GM12878 (cell line): ENCODE data around the gene LRGUK. TPM values are rescaled to one million over a fixed set of nuclear protein-coding genes. Genes with fewer than 3 reads are reported as not detected.

Experiments
- ATAC-seq: fragments of 200-7000 bp; cut with Tn5 transposase; 3 replicates; pipeline ENCODE4 v1.9.1; 2020; ENCODE audit warnings: mild to moderate bottlenecking, moderate library complexity
- BruUV-seq: library from RNA; stranded (reverse); fragments of 400-500 nt; replicated peaks from 2 replicates; lab custom pipeline; 2021; lab: Mats Ljungman, UMichigan
- CTCF ChIA-PET: fragments of 300-600 bp; sonication (Branson Sonifier 250); formaldehyde crosslinking; extraction: SDS; loops from one replicate; lab custom pipeline; 2021; ENCODE audit warnings: inconsistent platforms; lab: Yijun Ruan, JAX
- POLR2A ChIA-PET: fragments of 350-600 bp; formaldehyde crosslinking; extraction: SDS; loops from one replicate; lab custom pipeline; 2021; ENCODE audit warnings: inconsistent platforms; lab: Charles Lee
- RAD21 ChIA-PET: fragments of 300-600 bp; sonication (Branson Sonifier 250); formaldehyde crosslinking; loops from one replicate; lab custom pipeline; 2023; ENCODE audit warnings: antibody characterized with exemption; ENCODE audit not compliant: unreplicated experiment; lab: Charles Lee
- SMC1A ChIA-PET: fragments of 300-600 bp; sonication (Branson Sonifier 250); formaldehyde crosslinking; loops from one replicate; lab custom pipeline; 2023; ENCODE audit not compliant: unreplicated experiment, uncharacterized antibody; lab: Charles Lee
- DNase-seq: peaks from one replicate; pipeline ENCODE4 v3.0.0-alpha.2; 2011; ENCODE audit warnings: low read depth, low spot score
- FAIRE-seq: peaks from 3 replicates; lab custom pipeline; 2011; peaks lifted over from hg19 to GRCh38; lab: Jason Lieb, UNC
- H2AFZ ChIP-seq: 2 replicates; pipeline ENCODE4 v1.6.0; 2011; ENCODE audit warnings: low read depth, low read length, control low read depth; ENCODE audit not compliant: control insufficient read depth
- H3K27ac ChIP-seq: 2 replicates; pipeline ENCODE4 v1.5.1; 2011; ENCODE audit warnings: control low read depth; ENCODE audit not compliant: control insufficient read depth, insufficient read depth
- H3K27me3 ChIP-seq, 2 experiments: replicated peaks in 1 of 2; 2 replicates each; pipeline versions ENCODE4 v1.6.0 to v1.6.1; 2011; ENCODE audit warnings: low read length in 1 of 2; ENCODE audit not compliant: control insufficient read depth in 2 of 2, insufficient read depth in 2 of 2
- H3K36me3 ChIP-seq, 2 experiments: 2 replicates each; pipeline ENCODE4 v1.5.1; 2011; ENCODE audit warnings: low read length in 1 of 2; ENCODE audit not compliant: control insufficient read depth in 2 of 2, insufficient read depth in 2 of 2
- H3K4me1 ChIP-seq: 2 replicates; pipeline ENCODE4 v1.6.1; 2011; ENCODE audit warnings: mild to moderate bottlenecking, low read length, moderate library complexity, mixed read lengths; ENCODE audit not compliant: control insufficient read depth, insufficient read depth
- H3K4me2 ChIP-seq: 2 replicates; pipeline ENCODE4 v1.6.0; 2011; ENCODE audit warnings: control low read depth; ENCODE audit not compliant: control insufficient read depth, insufficient read depth
- H3K4me3 ChIP-seq: fragments of 200-600 bp; sonication (generic); 2 replicates; pipeline ENCODE4 v1.5.1; 2016
- H3K79me2 ChIP-seq: 2 replicates; pipeline ENCODE4 v1.6.0; 2011; ENCODE audit warnings: low read length; ENCODE audit not compliant: control insufficient read depth, insufficient read depth
- H3K9ac ChIP-seq: 2 replicates; pipeline ENCODE4 v1.8.0; 2011; ENCODE audit warnings: low read length, control low read depth, mixed read lengths; ENCODE audit not compliant: control insufficient read depth, insufficient read depth
- H3K9me3 ChIP-seq: replicated peaks from 3 replicates; pipeline ENCODE4 v1.5.1; 2011; ENCODE audit warnings: mild to moderate bottlenecking, low read length; ENCODE audit not compliant: control insufficient read depth, insufficient read depth
- H4K20me1 ChIP-seq: 2 replicates; pipeline ENCODE4 v1.6.0; 2011; ENCODE audit not compliant: control insufficient read depth, insufficient read depth
- BMI1 ChIP-seq: fragments of 450-650 bp; IDR thresholded peaks from 2 replicates; pipeline ENCODE4 v1.6.1; 2016; ENCODE audit warnings: mild to moderate bottlenecking, moderate library complexity, borderline replicate concordance
- FOXK2 ChIP-seq: fragments of 450-650 bp; IDR thresholded peaks from 2 replicates; pipeline ENCODE4 v1.6.1; 2017; ENCODE audit warnings: mild to moderate bottlenecking, moderate library complexity
- HDAC2 ChIP-seq: fragments of 200-600 bp; sonication (generic); IDR thresholded peaks from 2 replicates; pipeline ENCODE4 v1.6.1; 2017
- KLF5 ChIP-seq: fragments of 450-650 bp; IDR thresholded peaks from 2 replicates; pipeline ENCODE4 v1.6.1; 2014; ENCODE audit warnings: mild to moderate bottlenecking; ENCODE audit not compliant: partially characterized antibody
- MEF2A ChIP-seq: IDR thresholded peaks from 2 replicates; pipeline ENCODE4 v1.6.1; 2011; ENCODE audit warnings: low read depth, mild to moderate bottlenecking, low read length, moderate library complexity; ENCODE audit not compliant: insufficient read depth
- MEF2B ChIP-seq: fragments of 450-650 bp; IDR thresholded peaks from 2 replicates; pipeline ENCODE4 v1.6.1; 2018; ENCODE audit warnings: mild to moderate bottlenecking, moderate library complexity; ENCODE audit not compliant: partially characterized antibody, poor library complexity, severe bottlenecking
- NR2F1 ChIP-seq: fragments of 450-650 bp; conservative IDR thresholded peaks from 2 replicates; pipeline ENCODE4 v1.6.1; 2017; ENCODE audit warnings: mild to moderate bottlenecking
- RELB ChIP-seq: fragments of 450-650 bp; IDR thresholded peaks from 2 replicates; pipeline ENCODE4 v1.6.1; 2017; ENCODE audit warnings: low read depth, mild to moderate bottlenecking, moderate library complexity
- SMAD1 ChIP-seq: fragments of 450-650 bp; IDR thresholded peaks from 2 replicates; pipeline ENCODE4 v1.6.1; 2018; ENCODE audit warnings: mild to moderate bottlenecking, low read depth; ENCODE audit not compliant: partially characterized antibody
- SREBF1 ChIP-seq: IDR thresholded peaks from 2 replicates; pipeline ENCODE4 v1.6.1; 2012; ENCODE audit warnings: mild to moderate bottlenecking, low read length
- ZBTB33 ChIP-seq: fragments of 450-650 bp; IDR thresholded peaks from 2 replicates; pipeline ENCODE4 v1.6.1; 2017; ENCODE audit warnings: mild to moderate bottlenecking
- ZBTB40 ChIP-seq: fragments of 450-650 bp; IDR thresholded peaks from 2 replicates; pipeline ENCODE4 v1.6.1; 2016; ENCODE audit warnings: mild to moderate bottlenecking, moderate library complexity, borderline replicate concordance
- WGBS: methylation state at CpG from one replicate; pipeline ENCODE4 v1.1.6; 2016; ENCODE audit warnings: low lambda C conversion rate; ENCODE audit not compliant: insufficient replicate concordance, insufficient coverage; ENCODE audit errors: missing lambda C conversion rate; 5-methylcytosine and 5-hydroxymethylcytosine counted together
- in situ Hi-C: fragments of 300-500 bp; cut with MboI; formaldehyde crosslinking; loops from 9 replicates; pipeline ENCODE4 v1.14.3; 2018; ENCODE audit warnings: mixed read lengths
- intact Hi-C: fragments of 100-400 bp; cut with micrococcal nuclease; formaldehyde crosslinking; loops from one replicate; pipeline ENCODE4 v1.14.2; 2022; ENCODE audit not compliant: unreplicated experiment
- polyA plus RNA-seq, 11 experiments: library from polyadenylated mRNA; depleted of rRNA in 4 of 11; unstranded in 6 of 11; stranded (reverse) in 5 of 11; fragments of >200 nt; fragmentation: Nextera tagmentation in 4 of 11; fragmentation: Illumina TruSeq in 1 of 11; extraction: Ambion mirVana in 4 of 11; extraction: Trizol in 1 of 11; gene quantifications; 1 replicate in 1 of 11; 2 replicates in 10 of 11; pipeline versions ENCODE4 v1.2.1 to v1.2.3, GENCODE V29; 2011 to 2016; ENCODE audit warnings: inconsistent platforms in 2 of 11, missing spikeins in 2 of 11, low read depth in 1 of 11
- total RNA-seq, 4 experiments: library from RNA; depleted of rRNA in 3 of 4; stranded (reverse); fragments of >200 nt in 3 of 4; fragmentation: Illumina TruSeq in 1 of 4; extraction: Trizol in 1 of 4; gene quantifications; 2 replicates each; pipeline versions ENCODE4 v1.2.1 to v1.2.3, GENCODE V29; 2013 to 2021

LRGUK gene
- total and polyA plus RNA-seq, 10 of the 15 experiments (the other 5 are each of a cell fraction or from before 2014, with no cell fraction given) = 0.04 to 0.14 (median 0.08) TPM; not detected in 3

GRCh38 chr7:134284952-134285351 is 157.8 kb downstream of the LRGUK start:
- POLR2A ChIA-PET = no interaction called here

More at GRCh38 chr7:134284952-134285351, 157.8 kb downstream of the LRGUK start:
- no peaks in the 10 kb centered on the region for H3K27me3 ChIP-seq
- WGBS = 48% methylated on average over 3 of the region's 3 CpGs
- DNase-seq (no peak), ATAC-seq (no peak), FAIRE-seq (no peak)
- H2AFZ ChIP-seq = no peak overlapping the region
- no peaks in the 10 kb centered on the region for H3K79me2 ChIP-seq
- ChIA-PET SMC1A (no interaction called here), RAD21 (no interaction called here), CTCF (no interaction called here)
- no peaks in the 10 kb centered on the region for H3K9me3 ChIP-seq
- no peak overlapping the region for H3K9ac ChIP-seq
- no peaks in the 10 kb centered on the region for H4K20me1 ChIP-seq
- in situ Hi-C loops (no loop called here), intact Hi-C loops (no loop called here)
- no peak overlapping the region for H3K4me2 ChIP-seq
- no peak overlapping the region for H3K4me3 ChIP-seq
- H3K36me3 ChIP-seq = no peaks in the 10 kb centered on the region
- no peaks in the 10 kb centered on the region for H3K4me1 ChIP-seq
- no TSS peak for BruUV-seq
- H3K27ac ChIP-seq = no peak overlapping the region
- TF ChIP-seq MEF2A = no peak
- no peak for TF ChIP-seq RELB
- no peak for TF ChIP-seq SMAD1
- TF ChIP-seq SREBF1 = no peak
- TF ChIP-seq NR2F1 = no peak
- TF ChIP-seq ZBTB33 = no peak
- no peak for TF ChIP-seq ZBTB40
- TF ChIP-seq HDAC2 = no peak
- no peak for TF ChIP-seq KLF5
- TF ChIP-seq MEF2B = no peak
- no peak for TF ChIP-seq FOXK2
- TF ChIP-seq BMI1 = no peak
